H1 (cell line): Measurements from ENCODE around the gene PHTF1.

Source experiments
- CEBPB ChIP-seq: IDR thresholded peaks from 2 replicates; pipeline ENCODE4 v1.6.1; 2012; ENCODE audit warnings: low read depth, low read length
- CHD1 ChIP-seq: IDR thresholded peaks from 2 replicates; pipeline ENCODE4 v1.6.1; 2012; ENCODE audit warnings: low read depth, low read length, improper control_type of control experiment
- CREB1 ChIP-seq: IDR thresholded peaks from 2 replicates; pipeline ENCODE4 v1.6.1; 2012; ENCODE audit warnings: inconsistent platforms
- CTCF ChIP-seq, 3 experiments: IDR thresholded peaks; 1 replicate in 2 of 3; 2 replicates in 1 of 3; pipeline versions ENCODE4 v1.5.1 to v1.6.1; 2011; ENCODE audit warnings: low read length in 3 of 3, mild to moderate bottlenecking in 3 of 3, inconsistent platforms in 2 of 3, low read depth in 1 of 3, moderate library complexity in 1 of 3; ENCODE audit not compliant: insufficient read depth in 1 of 3; ENCODE audit errors: control extremely low read depth in 1 of 3
- EZH2 ChIP-seq: fragments of 200-600 bp; sonication (generic); IDR thresholded peaks from 2 replicates; pipeline ENCODE4 v1.7.1; 2012; ENCODE audit warnings: low read depth, mild to moderate bottlenecking, moderate library complexity, low read length, inconsistent platforms; ENCODE audit not compliant: severe bottlenecking
- GTF2F1 ChIP-seq: IDR thresholded peaks from 2 replicates; pipeline ENCODE4 v1.6.1; 2012; ENCODE audit warnings: low read depth, low read length, improper control_type of control experiment, borderline replicate concordance
- JUN ChIP-seq: IDR thresholded peaks from 2 replicates; pipeline ENCODE4 v1.6.1; 2011; ENCODE audit warnings: low read depth, mild to moderate bottlenecking, improper control_type of control experiment, low read length
- MAX ChIP-seq: IDR thresholded peaks from 2 replicates; pipeline ENCODE4 v1.6.1; 2012; ENCODE audit warnings: inconsistent platforms
- SIN3A ChIP-seq, 2 experiments: IDR thresholded peaks in 1 of 2; conservative IDR thresholded peaks in 1 of 2; 2 replicates each; pipeline ENCODE4 v1.6.1; 2011 to 2012; ENCODE audit warnings: low read length in 2 of 2, improper control_type of control experiment in 1 of 2, low read depth in 1 of 2, mild to moderate bottlenecking in 1 of 2
- USF2 ChIP-seq: IDR thresholded peaks from 2 replicates; pipeline ENCODE4 v1.6.1; 2011; ENCODE audit warnings: low read length, improper control_type of control experiment

- TF ChIP-seq CTCF (IDR thresholded peaks at IDR 0.05; ENCODE audit: control extremely low read depth in 1 of 3, insufficient read depth in 1 of 3, low read depth in 1 of 3, low read length in 3 of 3) (no peak), EZH2 (no peak), CEBPB (no peak), CHD1 (no peak), JUN (no peak), GTF2F1 (no peak), CREB1 (no peak), MAX (no peak), USF2 (no peak), SIN3A (conservative IDR thresholded peaks at IDR 0.05 in 1 of 2, IDR thresholded peaks at IDR 0.05 in 1 of 2; ENCODE audit: low read depth in 1 of 2, low read length in 2 of 2) (no peak)
These were observed 2.8 kb downstream of the PHTF1 start for GRCh38 chr1:113756461-113756860.
